Left forelimb (tissue), 1 donor: ENCODE results near the gene SPX.

Source experiments
- DNase-seq: peaks from one replicate; pipeline ENCODE4 v3.0.0-alpha.2; 2018; ENCODE audit warnings: low spot score

The SPX gene

GRCh38 chr12:21580748-21581516 is 54.8 kb downstream of the SPX start:
- no peak for DNase-seq
